Bronchial epithelial cell (primary cell): Measurements from ENCODE around the gene ITGA1. TPM values are rescaled to one million over a fixed set of nuclear protein-coding genes. Genes with fewer than 3 reads are reported as not detected.
A peak's percentile ranks its signal among the peaks of the same experiment; 100 is the strongest.

Source experiments
- DNase-seq: peaks from one replicate; pipeline ENCODE4 v3.0.0-alpha.2; 2010; ENCODE audit warnings: low read depth
- FAIRE-seq: peaks from 2 replicates; lab custom pipeline; 2011; peaks lifted over from hg19 to GRCh38; lab: Jason Lieb, UNC
- H3K27me3 ChIP-seq: 2 replicates; pipeline ENCODE4 v1.5.1; 2011; ENCODE audit warnings: low read length; ENCODE audit not compliant: control insufficient read depth, insufficient read depth
- H3K36me3 ChIP-seq: 2 replicates; pipeline ENCODE4 v1.5.1; 2011; ENCODE audit warnings: low read length; ENCODE audit not compliant: control insufficient read depth, insufficient read depth
- H3K4me3 ChIP-seq: 2 replicates; pipeline ENCODE4 v1.5.1; 2011; ENCODE audit warnings: mild to moderate bottlenecking, low read depth, low read length, control low read depth
- total RNA-seq: library from RNA; depleted of rRNA; stranded (reverse); fragments of >200 nt; gene quantifications from 2 replicates; pipeline ENCODE4 v1.2.1, GENCODE V29; 2014
- TF ChIP-seq, protein P1 (sequence below): IDR thresholded peaks from 2 replicates; pipeline ENCODE4 v1.5.1; 2011; ENCODE audit warnings: mild to moderate bottlenecking, moderate library complexity, low read length, control low read depth, inconsistent platforms; ENCODE audit not compliant: insufficient read depth, severe bottlenecking

ITGA1 gene
- total RNA-seq, 1 donor from 2014 or later = 3.7 TPM

DNA sequence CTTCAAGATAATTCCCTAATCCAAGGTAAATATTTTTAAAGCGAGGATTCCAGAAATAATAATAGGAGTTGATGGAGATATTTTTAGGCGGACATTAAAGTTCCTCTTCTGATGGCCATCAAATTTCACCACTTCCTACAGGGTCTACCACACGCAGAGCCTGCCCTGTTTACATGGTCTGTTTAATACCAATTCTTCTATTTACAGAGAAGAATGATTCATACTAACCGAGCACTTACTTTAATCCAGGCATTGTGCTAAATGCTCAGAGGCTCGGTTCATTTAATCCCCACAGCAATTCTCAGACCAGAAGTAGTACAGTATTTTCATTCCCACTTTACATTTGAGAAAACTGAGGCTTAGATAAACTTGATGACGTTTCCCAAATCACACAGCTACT lies 3.0 kb upstream of the ITGA1 start:
- TF ChIP-seq, protein P1, sequence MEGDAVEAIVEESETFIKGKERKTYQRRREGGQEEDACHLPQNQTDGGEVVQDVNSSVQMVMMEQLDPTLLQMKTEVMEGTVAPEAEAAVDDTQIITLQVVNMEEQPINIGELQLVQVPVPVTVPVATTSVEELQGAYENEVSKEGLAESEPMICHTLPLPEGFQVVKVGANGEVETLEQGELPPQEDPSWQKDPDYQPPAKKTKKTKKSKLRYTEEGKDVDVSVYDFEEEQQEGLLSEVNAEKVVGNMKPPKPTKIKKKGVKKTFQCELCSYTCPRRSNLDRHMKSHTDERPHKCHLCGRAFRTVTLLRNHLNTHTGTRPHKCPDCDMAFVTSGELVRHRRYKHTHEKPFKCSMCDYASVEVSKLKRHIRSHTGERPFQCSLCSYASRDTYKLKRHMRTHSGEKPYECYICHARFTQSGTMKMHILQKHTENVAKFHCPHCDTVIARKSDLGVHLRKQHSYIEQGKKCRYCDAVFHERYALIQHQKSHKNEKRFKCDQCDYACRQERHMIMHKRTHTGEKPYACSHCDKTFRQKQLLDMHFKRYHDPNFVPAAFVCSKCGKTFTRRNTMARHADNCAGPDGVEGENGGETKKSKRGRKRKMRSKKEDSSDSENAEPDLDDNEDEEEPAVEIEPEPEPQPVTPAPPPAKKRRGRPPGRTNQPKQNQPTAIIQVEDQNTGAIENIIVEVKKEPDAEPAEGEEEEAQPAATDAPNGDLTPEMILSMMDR = no peak
- Histone ChIP-seq H3K4me3 (no peak overlapping the region), H3K27me3 (no peaks in the 10 kb centered on the region), H3K36me3 (no peaks in the 10 kb centered on the region)
- DNase-seq (peak; percentile 56), FAIRE-seq (no peak)

DNA sequence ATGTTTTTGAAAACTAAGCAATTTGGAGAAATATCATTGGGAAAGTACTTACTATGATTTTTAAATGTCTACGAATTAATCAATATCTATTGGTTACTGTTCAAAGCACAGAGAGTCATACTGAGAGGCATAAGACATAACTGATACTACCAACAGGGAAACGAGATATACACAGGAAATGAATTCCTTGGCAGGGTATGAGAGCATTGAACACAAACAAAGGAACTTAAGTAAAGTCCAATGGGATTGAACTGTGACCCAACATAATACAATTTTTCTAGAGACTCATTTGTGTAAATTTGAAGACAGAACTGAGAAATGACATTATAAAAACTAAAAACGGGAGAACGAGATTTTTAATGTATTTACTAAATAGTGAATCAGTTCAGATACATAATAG lies 1.3 kb upstream of the ITGA1 start:
- DNase-seq (no peak), FAIRE-seq (no peak)
- H3K36me3 ChIP-seq = no peaks in the 10 kb centered on the region
- no peak overlapping the region for H3K4me3 ChIP-seq
- TF ChIP-seq, protein P1 = no peak
- H3K27me3 ChIP-seq = no peaks in the 10 kb centered on the region

DNA sequence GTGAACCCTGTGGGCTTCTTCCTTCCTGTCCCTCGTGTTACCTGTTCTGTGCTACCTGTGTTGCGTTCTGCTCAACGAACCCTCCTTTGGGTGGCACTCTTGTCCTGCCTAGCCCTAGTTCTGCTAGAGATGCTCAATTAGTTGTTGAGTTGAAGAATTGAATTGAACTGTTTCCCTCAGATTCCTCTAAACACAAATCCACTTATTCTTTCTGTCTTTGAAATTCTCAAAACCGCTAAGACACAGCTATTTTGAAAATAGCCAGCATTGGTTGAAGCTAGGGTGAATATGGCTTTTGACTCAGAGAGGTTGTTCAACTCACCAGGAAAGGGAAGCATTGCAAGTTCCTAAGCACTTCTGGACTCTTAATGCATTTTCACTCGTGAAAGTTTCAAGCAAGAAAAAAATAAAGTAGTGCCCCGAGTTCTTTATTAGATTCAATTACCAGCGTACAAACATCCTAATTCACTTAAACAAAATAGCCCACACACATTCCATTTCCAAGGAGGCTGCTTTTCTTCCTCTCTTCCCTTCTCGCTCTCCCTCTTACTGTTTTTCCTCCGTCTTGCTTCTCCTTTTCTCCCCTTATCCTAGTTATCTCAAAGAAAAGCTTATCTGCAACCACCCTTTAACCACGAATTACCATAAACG lies 642 bp upstream of the ITGA1 start:
- TF ChIP-seq, protein P1 = peak; percentile 57
- DNase-seq (peak; percentile 56), FAIRE-seq (peak; percentile 18)
- H3K4me3 ChIP-seq = peak overlapping the region; percentile 43
- H3K27me3 ChIP-seq = no peaks in the 10 kb centered on the region
- no peaks in the 10 kb centered on the region for H3K36me3 ChIP-seq

DNA sequence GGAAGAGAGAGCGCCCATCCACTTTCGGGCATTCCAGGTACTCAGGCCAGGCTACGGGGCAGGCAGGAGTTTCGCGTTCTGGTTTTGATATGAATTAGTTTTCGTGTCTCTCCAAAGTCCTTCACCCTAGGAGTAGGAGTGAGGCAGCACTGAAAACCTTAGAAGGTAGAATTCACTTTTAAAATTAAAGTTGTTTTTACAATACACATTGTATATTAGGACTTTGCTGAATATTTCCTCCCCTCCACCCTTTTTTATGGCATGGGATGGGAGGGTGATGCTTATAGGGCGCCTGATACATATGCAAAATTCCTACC lies 747 bp downstream of the ITGA1 start:
- no peak for FAIRE-seq

DNA sequence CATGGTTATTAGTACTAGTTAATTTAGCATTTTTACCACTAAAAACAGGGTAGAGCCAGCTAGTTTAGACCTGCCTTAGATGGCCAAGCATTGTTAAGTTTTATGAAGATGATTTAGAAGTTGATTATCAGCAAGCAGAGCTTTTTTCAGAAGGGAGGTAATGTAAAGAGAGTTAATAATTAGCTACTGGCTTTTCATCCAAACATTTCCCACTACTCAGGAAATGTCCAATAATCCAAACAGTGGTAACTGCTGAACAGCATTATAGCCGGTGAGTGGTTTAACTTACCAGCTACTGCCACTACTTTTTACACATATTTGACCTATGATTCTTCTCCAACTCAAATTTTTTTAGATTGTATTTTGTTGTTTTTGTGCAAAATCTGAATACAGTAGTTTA lies 1.7 kb downstream of the ITGA1 start:
- Histone ChIP-seq H3K36me3 (no peaks in the 10 kb centered on the region), H3K27me3 (no peaks in the 10 kb centered on the region), H3K4me3 (no peak overlapping the region)
- FAIRE-seq (no peak), DNase-seq (no peak)
- TF ChIP-seq, protein P1 = no peak

More for the DNA sequence above, 747 bp downstream of the ITGA1 start:
- Histone ChIP-seq H3K36me3 (no peaks in the 10 kb centered on the region), H3K4me3 (peak overlapping the region; percentile 43), H3K27me3 (no peaks in the 10 kb centered on the region)
- no peak for DNase-seq
- TF ChIP-seq, protein P1 = no peak

DNA sequence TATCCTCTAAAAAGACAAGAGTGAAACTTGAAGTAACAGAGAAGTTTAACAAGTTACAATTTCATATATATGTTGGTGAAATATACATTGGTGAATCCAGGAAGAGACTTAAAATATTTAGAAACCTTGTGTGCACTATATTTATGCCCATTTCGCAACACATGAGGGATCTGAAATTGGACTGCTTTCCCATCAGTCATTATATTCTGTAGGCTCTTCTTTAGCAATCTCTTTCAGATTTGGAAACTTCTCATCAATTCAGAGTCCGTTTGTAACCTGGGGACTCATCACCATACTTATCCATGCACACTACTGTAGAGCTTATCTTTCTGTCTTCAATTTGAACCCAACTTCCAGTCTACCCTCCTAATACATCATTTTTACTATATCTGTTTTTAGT lies 2.1 kb downstream of the ITGA1 start:
- Histone ChIP-seq H3K27me3 (no peaks in the 10 kb centered on the region), H3K36me3 (no peaks in the 10 kb centered on the region), H3K4me3 (no peak overlapping the region)
- DNase-seq (no peak), FAIRE-seq (no peak)
- TF ChIP-seq, protein P1 = no peak
